ENCODE results near the gene SKI.

- no peak for TF ChIP-seq ZNF274 (IDR thresholded peaks at IDR 0.05; ENCODE audit: low read depth, low read length)
- no peak for TF ChIP-seq SUZ12 (IDR thresholded peaks at IDR 0.05; ENCODE audit: extremely low read depth, insufficient read depth, insufficient read length)
Observed at GRCh38 chr1:2320760-2321667, 92.9 kb downstream of the SKI start.
